OCI-LY3 (cell line): ENCODE results near the gene PHLDB3.

ENCODE experiments used
- CTCF ChIP-seq: fragments of 200-600, 300-600 bp; sonication (generic); IDR thresholded peaks from 2 replicates; pipeline ENCODE4 v1.5.1; 2014; ENCODE audit warnings: antibody characterized with exemption, low read length, low read depth
- EZH2phosphoT487 ChIP-seq: fragments of 200-600 bp; shearing (Covaris generic); IDR thresholded peaks from 2 replicates; pipeline ENCODE4 v1.6.1; 2018; ENCODE audit warnings: antibody characterized with exemption, mixed run types, low read depth

GRCh38 chr19:43552616-43553015, 48.1 kb upstream of the PHLDB3 start:
- TF ChIP-seq CTCF (no peak), EZH2phosphoT487 (no peak)
